A549 (cell line): ENCODE results near the gene AXL.

Experiments used
- CHD2 ChIP-seq: fragments of 150-350 bp; IDR thresholded peaks from 2 replicates; pipeline ENCODE4 v1.6.1; 2014; ENCODE audit warnings: low read length; ENCODE audit not compliant: partially characterized antibody
- EHMT2 ChIP-seq: fragments of 200-600 bp; sonication (generic); IDR thresholded peaks from 2 replicates; pipeline ENCODE4 v1.6.1; 2016; ENCODE audit warnings: antibody characterized with exemption, low read depth, mild to moderate bottlenecking, moderate library complexity
- KDM1A ChIP-seq: fragments of 200-600 bp; sonication (generic); IDR thresholded peaks from 2 replicates; pipeline ENCODE4 v1.6.1; 2016; ENCODE audit warnings: low read depth, mild to moderate bottlenecking
- POLR2A ChIP-seq: IDR thresholded peaks from 2 replicates; pipeline ENCODE4 v1.6.1; 2012; ENCODE audit warnings: mild to moderate bottlenecking, low read length
- RCOR1 ChIP-seq: fragments of 150-350 bp; IDR thresholded peaks from 2 replicates; pipeline ENCODE4 v1.6.1; 2014; ENCODE audit warnings: antibody characterized with exemption, low read length, low read depth
- RFX5 ChIP-seq: fragments of 450-650 bp; IDR thresholded peaks from 2 replicates; pipeline ENCODE4 v1.7.1; 2014; ENCODE audit warnings: antibody characterized with exemption, mild to moderate bottlenecking, moderate library complexity
- RNF2 ChIP-seq: fragments of 200-600 bp; sonication (generic); IDR thresholded peaks from 2 replicates; pipeline ENCODE4 v1.6.1; 2016; ENCODE audit warnings: low read depth, mild to moderate bottlenecking, antibody characterized with exemption, moderate library complexity, borderline replicate concordance
- SREBF2 ChIP-seq: fragments of 450-650 bp; IDR thresholded peaks from 2 replicates; pipeline ENCODE4 v1.6.1; 2014; ENCODE audit warnings: mild to moderate bottlenecking, moderate library complexity
- ZSCAN20 ChIP-seq: fragments of 250-450 bp; sonication (Bioruptor Pico); IDR thresholded peaks from 2 replicates; pipeline ENCODE4 v1.8.0; 2022; ENCODE audit warnings: mild to moderate bottlenecking, moderate library complexity
- TF ChIP-seq, protein P1 (sequence below): fragments of >200 bp; sonication (Bioruptor Twin); formaldehyde crosslinking; IDR thresholded peaks from 3 replicates; pipeline ENCODE4 v1.5.1; 2016

DNA sequence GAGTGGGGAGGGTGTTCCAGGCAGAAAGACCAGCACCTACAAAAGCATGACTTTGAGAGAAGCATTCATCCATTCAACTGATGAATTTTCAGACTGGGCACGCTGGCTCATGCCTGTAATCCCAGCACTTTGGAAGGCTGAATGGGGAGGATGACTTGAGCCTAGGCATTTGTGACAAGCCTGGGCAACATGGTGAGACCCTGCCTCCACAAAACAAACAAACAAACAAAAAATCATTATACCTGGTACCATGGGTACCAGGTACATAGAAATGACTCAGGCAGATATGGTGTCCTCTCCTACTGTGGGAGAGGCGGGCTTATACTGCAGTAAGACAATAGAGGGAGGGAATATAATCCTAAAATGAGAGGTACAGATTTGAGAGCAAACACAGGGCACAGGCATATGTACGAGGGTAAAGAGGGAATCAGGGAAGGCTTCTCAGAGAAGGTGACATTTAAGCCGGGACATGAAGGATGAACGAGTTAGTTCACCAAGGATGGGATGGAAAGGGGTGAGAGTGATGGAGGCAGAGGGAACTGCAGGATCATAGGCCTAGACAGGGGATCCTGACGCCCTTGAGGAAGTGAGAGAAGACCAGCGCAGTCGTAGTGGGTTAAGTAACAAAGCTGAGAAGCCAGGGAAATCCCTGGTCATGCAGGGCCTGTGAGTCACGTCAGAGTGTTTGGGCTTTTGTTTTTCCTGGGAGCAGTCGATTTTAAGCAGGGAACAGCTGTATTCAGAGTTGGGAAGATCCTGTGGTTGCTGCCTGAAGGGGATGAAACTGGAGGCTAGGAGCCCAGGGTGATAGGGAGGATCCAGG lies 23.1 kb upstream of the AXL start:
- TF ChIP-seq RCOR1: no peak
- no peak for TF ChIP-seq ZSCAN20 (CRISPR knock-in tag)
- no peak for TF ChIP-seq KDM1A
- TF ChIP-seq, protein P1, sequence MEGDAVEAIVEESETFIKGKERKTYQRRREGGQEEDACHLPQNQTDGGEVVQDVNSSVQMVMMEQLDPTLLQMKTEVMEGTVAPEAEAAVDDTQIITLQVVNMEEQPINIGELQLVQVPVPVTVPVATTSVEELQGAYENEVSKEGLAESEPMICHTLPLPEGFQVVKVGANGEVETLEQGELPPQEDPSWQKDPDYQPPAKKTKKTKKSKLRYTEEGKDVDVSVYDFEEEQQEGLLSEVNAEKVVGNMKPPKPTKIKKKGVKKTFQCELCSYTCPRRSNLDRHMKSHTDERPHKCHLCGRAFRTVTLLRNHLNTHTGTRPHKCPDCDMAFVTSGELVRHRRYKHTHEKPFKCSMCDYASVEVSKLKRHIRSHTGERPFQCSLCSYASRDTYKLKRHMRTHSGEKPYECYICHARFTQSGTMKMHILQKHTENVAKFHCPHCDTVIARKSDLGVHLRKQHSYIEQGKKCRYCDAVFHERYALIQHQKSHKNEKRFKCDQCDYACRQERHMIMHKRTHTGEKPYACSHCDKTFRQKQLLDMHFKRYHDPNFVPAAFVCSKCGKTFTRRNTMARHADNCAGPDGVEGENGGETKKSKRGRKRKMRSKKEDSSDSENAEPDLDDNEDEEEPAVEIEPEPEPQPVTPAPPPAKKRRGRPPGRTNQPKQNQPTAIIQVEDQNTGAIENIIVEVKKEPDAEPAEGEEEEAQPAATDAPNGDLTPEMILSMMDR: no peak
- TF ChIP-seq EHMT2: no peak
- no peak for TF ChIP-seq RFX5
- no peak for TF ChIP-seq POLR2A
- TF ChIP-seq SREBF2: no peak
- TF ChIP-seq CHD2: no peak
- no peak for TF ChIP-seq RNF2
